Activated T-helper 1 cell treated with anti-CD3 and anti-CD28 coated beads, Interleukin-2, amount 50 U/mL, for 16 hours (primary cell): ENCODE measurements around the gene AK5.

Source experiments
- DNase-seq, 2 donors: peaks; one replicate each; pipeline ENCODE4 v3.0.0-alpha.2; 2020; ENCODE audit warnings: low read depth in 1 of 2, low spot score in 1 of 2

AK5 gene

GRCh38 chr1:77281491-77282186, at the start of gene AK5:
AK5 (plus strand) TSS chr1:77282019; CDS start chr1:77282314, 295 bp downstream.
- DNase-seq: peak; percentile 5 to 22

GRCh38 chr1:77232829-77233228, 49.0 kb upstream of the AK5 start:
- no peak for DNase-seq

GRCh38 chr1:77234096-77234495, 47.7 kb upstream of the AK5 start:
- no peak for DNase-seq

DNA sequence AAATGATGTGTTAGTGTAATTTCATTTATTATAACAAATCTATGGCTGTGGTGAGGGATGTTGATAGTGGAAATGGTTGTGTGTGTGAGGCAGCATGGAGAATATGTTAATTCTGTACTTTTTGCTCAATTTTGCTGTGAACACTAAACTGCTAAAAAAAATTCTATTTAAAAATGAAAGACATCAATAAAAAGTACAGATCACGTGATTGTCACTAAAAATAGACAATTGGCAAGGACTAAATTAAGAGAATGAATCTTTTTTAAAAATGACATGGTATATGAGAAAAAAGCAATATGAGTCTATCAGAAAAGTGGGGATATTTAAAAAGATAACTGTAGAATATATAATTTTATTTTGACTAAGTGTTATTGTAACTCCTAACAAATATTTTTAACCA, 46.9 kb upstream of the AK5 start:
- DNase-seq: no peak

DNA sequence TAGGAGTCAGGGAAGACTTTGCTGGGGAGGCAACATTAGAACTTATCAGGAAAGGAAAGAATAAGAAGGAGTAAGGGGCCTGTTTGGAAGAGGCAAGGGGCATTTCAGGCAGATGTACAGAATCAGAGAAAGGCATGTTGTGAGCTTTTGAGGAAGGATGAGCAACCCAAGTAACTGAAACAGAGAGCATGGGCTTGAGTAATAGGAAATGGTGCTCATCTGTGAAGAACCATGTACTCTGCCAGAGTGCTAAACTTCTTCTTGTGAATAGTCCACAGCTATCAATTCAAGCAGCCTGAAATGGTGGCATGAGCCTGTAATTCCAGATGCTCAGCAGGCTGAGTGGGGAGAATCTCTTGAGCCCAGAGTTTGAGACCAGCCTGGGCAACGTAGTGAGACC, 43.4 kb upstream of the AK5 start:
- DNase-seq: no peak

DNA sequence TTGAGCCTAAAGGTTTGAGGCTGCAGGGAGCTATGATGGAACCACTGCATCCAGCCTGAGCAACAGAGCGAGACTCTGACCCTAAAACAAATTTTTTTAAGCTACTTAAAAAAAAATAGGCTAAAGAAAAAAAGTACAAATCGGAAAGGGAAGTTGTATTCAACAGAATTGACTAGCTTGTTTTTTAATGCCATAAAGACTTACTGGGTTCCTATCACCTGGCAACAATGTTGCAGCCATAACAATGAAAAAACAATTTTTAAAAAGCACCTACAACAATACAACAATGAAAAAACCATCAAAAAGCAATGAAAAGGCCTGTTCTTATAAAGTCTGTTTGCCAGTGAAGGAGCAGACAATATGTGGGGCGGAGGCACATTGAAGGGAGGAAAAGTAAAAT, 42.5 kb upstream of the AK5 start:
- DNase-seq: no peak

GRCh38 chr1:77245830-77246229, 36.0 kb upstream of the AK5 start:
- DNase-seq: no peak

DNA sequence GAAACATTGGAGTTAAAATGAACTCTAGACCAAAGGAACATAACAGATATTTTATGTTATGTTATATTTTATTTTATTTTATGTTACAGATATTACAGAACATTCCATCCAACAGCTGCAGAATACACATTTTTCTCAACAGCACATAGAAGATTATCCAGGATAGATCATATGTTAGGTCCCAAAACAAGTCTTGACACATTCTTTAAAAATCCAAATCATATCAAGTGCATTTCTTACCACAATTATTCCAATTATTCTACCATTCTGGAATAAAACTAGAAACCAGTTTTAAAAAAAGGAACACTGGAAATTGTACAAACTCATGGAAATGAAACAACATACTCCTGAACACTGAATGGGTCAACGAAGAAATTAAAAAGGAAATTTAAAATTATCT, 31.7 kb upstream of the AK5 start:
- no peak for DNase-seq

DNA sequence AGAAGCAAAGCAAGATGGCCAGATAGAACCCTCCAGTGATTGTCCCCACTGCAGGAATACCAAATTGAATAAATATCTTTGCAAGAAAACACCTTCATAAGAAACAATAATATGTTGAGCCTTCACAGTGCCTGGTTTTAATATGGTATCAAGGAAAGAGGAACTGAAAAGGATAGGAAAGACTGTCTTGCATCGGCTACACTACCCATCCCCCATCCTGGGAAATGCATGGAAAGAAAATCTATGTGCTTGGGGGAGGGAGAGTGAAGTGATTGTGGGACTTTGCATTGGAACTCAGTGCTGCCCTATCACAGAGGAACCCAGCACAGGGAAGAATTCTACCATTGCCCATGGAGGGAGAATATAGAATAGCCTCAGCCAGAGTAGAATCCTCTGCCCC, 28.6 kb upstream of the AK5 start:
- DNase-seq: no peak

DNA sequence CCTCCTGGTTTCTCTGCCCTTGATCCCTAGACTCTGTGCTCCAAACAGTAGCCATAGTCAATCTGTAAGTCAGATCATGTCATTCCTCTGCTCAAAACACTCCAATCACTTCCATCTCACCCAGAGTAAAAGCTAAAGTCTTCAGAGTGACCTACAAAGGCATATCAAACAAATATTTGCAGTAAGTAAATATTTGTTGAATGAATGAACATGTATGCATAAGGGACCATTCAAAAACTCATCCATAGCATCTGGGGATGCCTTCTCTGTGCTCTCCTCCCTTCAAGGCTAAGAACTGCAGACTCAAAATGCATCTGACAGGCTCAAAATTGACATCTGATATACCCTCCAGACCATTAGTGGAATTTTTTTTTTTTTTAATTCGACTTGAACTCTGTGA, 18.1 kb upstream of the AK5 start:
- DNase-seq: no peak

DNA sequence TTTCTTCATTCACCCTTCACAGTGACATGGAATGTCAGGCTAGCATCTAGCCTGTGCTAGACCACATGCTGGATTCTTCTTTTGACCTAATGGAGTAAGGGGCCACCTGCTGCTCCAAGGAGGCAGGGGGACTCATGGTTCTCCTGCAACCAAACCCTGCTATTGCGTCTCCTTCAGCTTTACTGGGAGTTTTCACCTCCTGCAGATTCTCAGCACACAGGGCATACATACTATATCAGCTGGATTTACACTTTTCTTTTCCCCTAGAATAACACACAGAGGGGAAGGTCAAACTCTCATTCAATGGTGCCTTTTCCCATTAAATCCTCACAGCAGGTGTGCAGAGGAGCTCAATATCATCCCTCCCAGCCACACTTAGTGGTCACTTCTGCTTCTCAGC, 16.6 kb upstream of the AK5 start:
- DNase-seq: no peak

DNA sequence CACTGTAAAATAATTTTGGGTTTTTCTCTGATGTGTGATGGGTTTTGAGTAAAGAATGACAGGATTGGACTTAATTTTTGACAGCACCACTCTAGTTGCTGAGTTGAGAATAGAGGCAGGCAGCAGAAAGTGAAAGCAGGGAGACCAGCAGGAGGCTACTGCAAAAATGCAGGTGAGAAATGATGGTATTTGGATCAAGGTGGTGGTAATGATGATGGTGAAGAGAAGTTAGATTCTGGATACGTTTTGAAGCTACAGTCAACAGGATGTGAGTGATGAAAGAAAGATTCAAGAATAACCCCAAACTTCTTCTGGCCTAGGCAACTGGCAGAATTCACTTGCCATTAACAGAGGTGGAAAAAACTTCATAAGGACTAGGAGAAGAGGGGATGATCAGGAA, 14.8 kb upstream of the AK5 start:
- DNase-seq: no peak

DNA sequence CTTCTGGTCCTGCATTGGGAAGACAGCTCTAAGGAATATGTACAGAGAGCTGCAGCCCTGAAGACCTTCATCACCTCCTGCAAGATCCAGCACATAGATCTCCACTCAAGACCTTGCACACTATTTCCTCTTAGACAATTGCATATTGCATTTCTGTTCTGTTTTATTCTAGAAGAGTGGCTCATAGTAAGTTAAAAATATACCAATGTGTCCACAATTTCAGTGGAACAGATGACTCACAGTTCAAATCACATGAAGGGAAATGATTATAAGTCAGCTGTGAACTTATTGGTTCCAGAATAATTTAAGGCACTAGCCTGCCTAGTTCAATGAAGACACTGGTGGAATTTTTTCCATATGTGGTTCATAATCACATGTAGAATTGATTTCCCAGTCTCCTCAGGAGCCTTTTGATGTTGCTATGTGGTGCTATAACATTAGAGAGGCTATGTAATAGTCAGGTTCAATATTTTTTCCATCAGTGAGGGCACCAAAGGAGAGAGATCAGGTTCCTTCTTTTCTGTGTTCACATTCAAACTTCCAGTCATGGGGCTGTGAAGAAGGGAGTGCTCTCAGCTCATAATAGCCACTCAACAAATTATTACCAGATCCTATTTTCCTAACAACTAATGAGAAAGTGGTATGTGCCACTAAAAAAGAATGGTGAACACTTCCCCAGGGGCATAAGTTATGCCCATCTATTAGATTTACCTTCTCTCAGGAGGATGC, 9.8 kb upstream of the AK5 start:
- DNase-seq: no peak

DNA sequence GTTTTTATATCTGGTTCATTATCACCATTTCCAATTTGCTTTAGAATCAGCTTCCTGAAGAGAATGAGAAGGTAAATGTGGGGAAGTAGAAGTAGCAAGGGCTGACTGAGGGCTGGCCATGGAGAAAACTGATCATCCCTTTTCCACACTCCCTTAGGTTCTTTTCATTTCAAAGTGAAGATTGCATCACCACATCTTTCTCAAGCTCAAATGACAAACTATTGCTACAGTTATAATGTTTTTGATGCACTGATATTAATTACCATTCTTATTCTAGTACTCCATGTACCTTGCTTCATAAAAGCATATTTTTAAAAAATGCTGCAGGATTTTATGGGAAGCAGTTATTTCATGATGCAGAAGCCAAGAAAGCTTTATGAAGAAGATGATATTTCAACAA, 7.9 kb upstream of the AK5 start:
- no peak for DNase-seq

GRCh38 chr1:77275194-77275593, 6.6 kb upstream of the AK5 start:
- no peak for DNase-seq

DNA sequence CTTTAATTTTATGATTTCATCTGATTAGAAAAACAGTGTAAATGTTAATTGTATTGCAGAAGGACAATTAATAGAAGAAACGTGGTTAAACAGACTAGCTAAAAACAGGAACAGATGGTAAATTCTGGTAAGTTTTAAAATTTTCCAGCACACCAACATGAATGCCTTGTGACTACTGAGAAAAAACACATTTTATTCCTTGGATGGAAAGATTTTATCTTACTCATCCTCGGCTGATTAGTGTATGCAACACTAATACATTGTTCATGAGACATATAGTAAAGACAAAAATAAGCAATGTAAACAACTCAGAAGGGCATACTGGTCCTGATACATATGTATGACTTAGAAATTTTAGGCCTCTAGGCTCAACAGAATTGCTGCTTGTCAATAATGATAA, 4.9 kb upstream of the AK5 start:
- DNase-seq: no peak

DNA sequence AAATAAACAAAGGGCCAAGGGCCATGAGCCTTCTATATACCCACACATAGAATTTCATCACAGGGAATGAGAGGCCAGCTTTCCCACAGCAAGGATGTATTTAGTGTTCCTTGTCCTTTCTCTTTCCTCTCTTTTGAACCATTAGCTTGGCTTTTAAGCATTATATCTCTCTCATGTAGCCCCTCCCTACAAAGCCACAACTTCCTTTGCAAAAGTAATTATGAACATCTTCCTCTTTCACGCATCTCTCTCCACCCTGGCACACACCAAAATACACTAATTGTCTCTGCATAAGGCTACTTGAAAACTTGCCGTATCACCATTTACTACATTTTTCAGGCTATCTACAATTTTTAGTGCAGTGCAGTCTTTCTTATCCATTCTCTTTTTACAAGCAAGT, 1.9 kb upstream of the AK5 start:
- DNase-seq: no peak

DNA sequence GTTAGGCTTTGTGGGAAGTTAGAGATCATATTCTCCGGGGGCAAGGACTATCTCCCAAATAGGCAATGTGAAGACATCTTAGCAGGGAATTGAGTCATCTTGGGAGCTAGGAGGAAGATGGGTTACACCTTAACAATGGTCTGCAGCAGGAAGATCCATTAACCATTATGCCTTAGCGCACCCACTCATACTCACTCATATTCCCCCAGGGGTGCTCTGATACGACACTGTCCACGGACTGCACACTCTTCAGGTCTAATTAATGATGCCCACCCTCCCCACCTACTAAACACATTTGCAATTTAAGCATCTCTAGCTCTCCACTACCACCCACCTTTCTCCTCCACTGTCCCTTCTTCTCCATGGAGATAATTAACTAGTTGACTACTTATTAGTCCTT, 857 bp upstream of the AK5 start:
- no peak for DNase-seq

GRCh38 chr1:77282187-77282865, 507 bp downstream of the AK5 start:
- peak; percentile 6 to 13 for DNase-seq

GRCh38 chr1:77282866-77283539, 1.2 kb downstream of the AK5 start:
- no peak for DNase-seq

- no peak for DNase-seq
These were observed 2.0 kb downstream of the AK5 start for GRCh38 chr1:77283701-77284425.
